Measurements from ENCODE around the gene NAV2. TPM values are rescaled to one million over a fixed set of nuclear protein-coding genes. Genes with fewer than 3 reads are reported as not detected.

The NAV2 gene
- total RNA-seq, 4 donors from 2014 or later, result 9.1 to 34.7 (median 22.2) TPM

DNA sequence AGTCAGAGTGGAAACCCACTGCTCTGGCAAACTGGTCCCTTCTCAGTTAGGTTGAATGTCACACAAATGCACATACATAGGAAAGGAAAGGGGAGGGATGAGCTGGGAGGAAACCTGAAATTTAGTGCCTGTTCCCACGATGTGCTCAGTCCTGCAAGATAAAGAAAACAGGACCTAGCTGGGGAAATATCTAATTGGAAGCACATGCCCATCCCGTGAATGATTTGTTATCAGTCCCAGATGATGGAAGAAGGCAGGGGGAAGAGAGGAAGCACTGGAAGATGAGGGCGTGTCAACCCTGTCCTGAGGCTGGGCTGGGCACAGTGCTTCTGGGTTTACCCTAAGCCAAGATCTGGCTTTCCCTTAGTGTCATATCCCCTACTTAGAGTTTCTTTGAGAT lies 173.9 kb downstream of the NAV2 start:
- Histone ChIP-seq H3K9me3 (no peaks in the 10 kb centered on the region), H3K4me1 (peaks cover 7% of the 10 kb centered on the region), H3K4me3 (no peak overlapping the region), H3K27ac (no peak overlapping the region), H3K36me3 (peaks cover 4% of the 10 kb centered on the region), H3K27me3 (no peaks in the 10 kb centered on the region)
- DNase-seq (ENCODE audit: low spot score in 2 of 2), result no peak
- TF ChIP-seq CTCF (IDR thresholded peaks at IDR 0.05), result no peak
- no peak for TF ChIP-seq EP300 (IDR thresholded peaks at IDR 0.05)
- no peak for TF ChIP-seq POLR2A (IDR thresholded peaks at IDR 0.05)
- TF ChIP-seq POLR2AphosphoS5 (IDR thresholded peaks at IDR 0.05), result no peak
- WGBS, result 70% methylated on average over 3 of the region's 3 CpGs

DNA sequence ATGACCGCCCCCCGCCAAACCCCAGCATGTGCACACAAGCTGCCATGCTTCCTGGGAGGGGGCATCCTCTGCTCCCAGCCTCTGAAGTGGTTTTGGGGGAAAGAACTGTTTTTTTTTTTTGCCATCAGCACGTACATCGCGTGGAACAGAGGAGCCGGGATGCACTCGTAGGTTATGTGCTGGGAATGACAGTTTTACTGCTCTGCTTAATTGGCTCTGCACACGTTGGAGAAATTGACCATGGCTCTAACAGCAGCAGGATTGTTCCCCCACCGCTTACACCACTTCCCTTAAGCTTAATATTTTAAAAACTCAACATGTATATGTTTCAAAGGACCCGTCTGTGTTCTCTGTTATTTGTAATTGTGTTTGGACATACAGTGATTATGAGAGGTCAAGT lies 175.2 kb downstream of the NAV2 start:
- no peak for TF ChIP-seq POLR2A (IDR thresholded peaks at IDR 0.05)
- TF ChIP-seq POLR2AphosphoS5 (IDR thresholded peaks at IDR 0.05), result no peak
- no peak for TF ChIP-seq CTCF (IDR thresholded peaks at IDR 0.05)
- no peak for TF ChIP-seq EP300 (IDR thresholded peaks at IDR 0.05)
- WGBS, result 87% methylated on average over 10 of the region's 10 CpGs
- H3K4me3 ChIP-seq, result no peak overlapping the region
- H3K27me3 ChIP-seq, result no peaks in the 10 kb centered on the region
- H3K4me1 ChIP-seq, result no peaks in the 10 kb centered on the region
- DNase-seq (ENCODE audit: low spot score in 2 of 2), result no peak
- no peaks in the 10 kb centered on the region for H3K9me3 ChIP-seq
- no peaks in the 10 kb centered on the region for H3K36me3 ChIP-seq
- no peak overlapping the region for H3K27ac ChIP-seq

- Histone ChIP-seq H3K4me3 (no peak overlapping the region), H3K27ac (no peak overlapping the region), H3K27me3 (no peaks in the 10 kb centered on the region), H3K36me3 (no peaks in the 10 kb centered on the region), H3K9me3 (no peaks in the 10 kb centered on the region), H3K4me1 (no peaks in the 10 kb centered on the region)
- WGBS, result 89% methylated on average over 5 of the region's 5 CpGs
- DNase-seq (ENCODE audit: low spot score in 2 of 2), result no peak
- no peak for TF ChIP-seq EP300 (IDR thresholded peaks at IDR 0.05)
- TF ChIP-seq CTCF (IDR thresholded peaks at IDR 0.05), result no peak
- TF ChIP-seq POLR2AphosphoS5 (IDR thresholded peaks at IDR 0.05), result no peak
- no peak for TF ChIP-seq POLR2A (IDR thresholded peaks at IDR 0.05)
These were observed 176.9 kb downstream of the NAV2 start for GRCh38 chr11:19889531-19889930.

DNA sequence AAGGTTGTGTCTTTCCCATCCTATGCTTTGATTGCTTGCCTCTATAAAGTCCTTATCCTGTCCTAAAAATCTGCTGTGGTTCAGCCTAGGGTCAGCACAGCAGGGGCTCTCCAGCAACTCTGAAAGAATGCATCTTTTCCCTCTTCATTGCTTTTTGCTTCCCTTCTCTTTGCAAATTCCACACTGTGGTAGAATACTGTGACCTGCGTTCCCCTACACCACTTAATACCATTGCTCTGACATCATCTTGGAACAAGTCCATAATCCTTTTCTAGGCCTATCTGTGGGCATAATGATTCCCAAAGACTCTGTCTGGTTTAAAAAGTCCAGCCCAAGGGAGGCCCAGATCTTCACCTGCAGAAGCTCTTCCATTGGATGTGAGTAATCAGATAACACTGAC lies 177.7 kb downstream of the NAV2 start:
- TF ChIP-seq POLR2AphosphoS5 (IDR thresholded peaks at IDR 0.05) (no peak), EP300 (IDR thresholded peaks at IDR 0.05) (no peak), POLR2A (IDR thresholded peaks at IDR 0.05) (no peak), CTCF (IDR thresholded peaks at IDR 0.05) (no peak)
- no peak overlapping the region for H3K27ac ChIP-seq
- 52% methylated on average over 1 of the region's 1 CpG for WGBS

DNA sequence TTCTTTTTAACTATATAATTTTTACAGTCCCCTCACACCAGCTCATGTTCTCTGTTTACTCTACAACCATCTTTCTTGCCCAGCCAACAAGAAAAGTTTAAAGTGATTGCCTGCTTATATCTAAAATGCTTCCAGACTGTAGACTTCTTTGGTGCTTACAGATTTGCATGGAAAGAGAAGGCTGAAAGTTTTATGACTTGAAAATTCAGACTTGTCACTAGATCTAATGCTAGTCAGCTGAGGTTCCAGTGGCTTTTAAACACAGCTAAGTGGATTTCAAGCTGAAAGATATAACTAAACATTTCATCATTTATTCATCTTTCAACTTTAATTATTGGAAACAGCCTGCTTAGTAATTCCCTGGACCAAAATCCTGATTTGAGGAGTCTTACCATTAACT lies 178.4 kb downstream of the NAV2 start:
- no peak overlapping the region for H3K27ac ChIP-seq
- no peaks in the 10 kb centered on the region for H3K9me3 ChIP-seq
- no peaks in the 10 kb centered on the region for H3K27me3 ChIP-seq
- no peak for TF ChIP-seq POLR2AphosphoS5 (IDR thresholded peaks at IDR 0.05)
- no peak for TF ChIP-seq EP300 (IDR thresholded peaks at IDR 0.05)
- TF ChIP-seq CTCF (IDR thresholded peaks at IDR 0.05), result no peak
- TF ChIP-seq POLR2A (IDR thresholded peaks at IDR 0.05), result no peak
- no peaks in the 10 kb centered on the region for H3K36me3 ChIP-seq
- H3K4me3 ChIP-seq, result no peak overlapping the region
- H3K4me1 ChIP-seq, result no peaks in the 10 kb centered on the region
- DNase-seq (ENCODE audit: low spot score in 2 of 2), result no peak

More for the DNA sequence above, 177.7 kb downstream of the NAV2 start:
- Histone ChIP-seq H3K36me3 (no peaks in the 10 kb centered on the region), H3K9me3 (no peaks in the 10 kb centered on the region), H3K27me3 (no peaks in the 10 kb centered on the region), H3K4me1 (no peaks in the 10 kb centered on the region), H3K4me3 (no peak overlapping the region)
- no peak for DNase-seq (ENCODE audit: low spot score in 2 of 2)
